Hippocampal formation (tissue), 2 donors: ENCODE measurements around the gene IWS1.
"Not testable (repeated sequence)": the region's sequence is repeated elsewhere in the genome, so short reads cannot be mapped to it uniquely, and the experiment has no call there.

Experiments used
- DNase-seq, 2 donors: peaks; one replicate each; lab custom pipeline; 2025; lab: John Stamatoyannopoulos, UW

Gene IWS1

GRCh38 chr2:127526132-127527000 lies at the start of gene IWS1:
IWS1 (minus strand) TSS chr2:127526489; CDS start chr2:127526208, 281 bp downstream.
- DNase-seq: peak; percentile 92 to 97

DNA sequence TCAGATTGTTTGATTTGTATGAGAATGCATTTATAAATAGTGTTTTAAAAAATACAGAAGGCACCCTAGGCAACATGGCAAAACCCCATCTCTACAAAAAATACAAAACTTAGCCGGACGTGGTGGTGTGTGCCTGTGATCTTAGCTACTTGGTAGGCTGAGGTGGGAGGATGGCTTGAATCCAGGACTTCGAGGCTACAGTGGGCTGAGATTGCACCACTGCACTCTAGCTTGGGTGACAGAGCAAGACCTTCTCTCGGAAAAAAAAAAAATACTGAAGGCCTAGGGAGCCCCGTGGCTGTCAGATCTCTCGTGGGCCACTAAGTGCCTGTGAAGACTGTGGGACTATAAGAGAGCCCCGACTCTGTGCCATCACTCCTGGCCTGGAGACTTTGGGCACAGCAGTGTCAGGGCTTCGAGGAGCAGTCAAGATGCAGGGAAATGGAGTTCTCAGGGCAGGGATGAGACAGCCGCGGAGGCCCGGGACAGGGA lies 49.7 kb upstream of the IWS1 start:
- no peak for DNase-seq

GRCh38 chr2:127575185-127575765 lies 49.0 kb upstream of the IWS1 start:
- no peak for DNase-seq

GRCh38 chr2:127574656-127575055 lies 48.4 kb upstream of the IWS1 start:
- DNase-seq: no peak

DNA sequence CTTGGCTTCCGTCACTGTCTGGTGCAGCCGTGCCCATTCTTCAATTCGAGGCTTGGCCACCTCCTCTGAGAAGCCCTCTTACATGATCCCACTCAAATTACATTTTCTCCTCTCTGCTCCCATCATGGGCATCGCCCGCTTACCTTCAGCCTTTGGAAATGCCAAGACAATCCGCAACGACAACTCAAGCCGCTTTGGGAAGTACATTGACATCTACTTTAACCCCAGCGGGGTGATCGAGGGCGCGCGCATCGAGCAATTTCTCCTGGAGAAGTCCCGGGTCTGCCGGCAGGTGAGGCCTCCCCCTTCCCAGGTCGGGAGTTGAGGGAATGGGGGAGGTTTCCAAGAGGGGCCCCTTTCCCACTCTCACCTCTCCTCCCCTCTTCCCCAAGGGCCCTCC lies 47.5 kb upstream of the IWS1 start:
- no peak for DNase-seq

- no peak for DNase-seq
These were observed 47.0 kb upstream of the IWS1 start for GRCh38 chr2:127573298-127573697.

- no peak for DNase-seq
These were observed 46.6 kb upstream of the IWS1 start for GRCh38 chr2:127572841-127573240.

DNA sequence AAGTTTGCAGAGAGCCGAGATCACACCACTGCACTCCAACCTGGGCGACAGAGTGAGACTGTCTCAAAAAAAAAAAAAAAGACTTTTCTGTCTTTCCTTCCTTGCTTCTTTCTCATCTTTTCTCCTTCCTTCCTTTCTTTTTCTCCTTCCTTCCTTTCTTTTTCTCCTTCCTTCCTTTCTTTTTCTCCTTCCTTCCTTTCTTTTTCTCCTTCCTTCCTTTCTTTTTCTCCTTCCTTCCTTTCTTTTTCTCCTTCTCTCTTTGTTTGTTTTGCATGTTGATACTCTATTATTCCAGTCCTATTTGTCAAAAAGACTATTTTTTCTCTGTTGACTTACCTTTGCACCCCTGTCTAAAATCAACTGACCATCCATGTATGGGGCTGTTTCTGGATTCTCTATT lies 46.1 kb upstream of the IWS1 start:
- not testable (repeated sequence) for DNase-seq

- DNase-seq: peak in 1 of 2 donors; percentile 19
These were observed 44.3 kb upstream of the IWS1 start for GRCh38 chr2:127570282-127571250.

DNA sequence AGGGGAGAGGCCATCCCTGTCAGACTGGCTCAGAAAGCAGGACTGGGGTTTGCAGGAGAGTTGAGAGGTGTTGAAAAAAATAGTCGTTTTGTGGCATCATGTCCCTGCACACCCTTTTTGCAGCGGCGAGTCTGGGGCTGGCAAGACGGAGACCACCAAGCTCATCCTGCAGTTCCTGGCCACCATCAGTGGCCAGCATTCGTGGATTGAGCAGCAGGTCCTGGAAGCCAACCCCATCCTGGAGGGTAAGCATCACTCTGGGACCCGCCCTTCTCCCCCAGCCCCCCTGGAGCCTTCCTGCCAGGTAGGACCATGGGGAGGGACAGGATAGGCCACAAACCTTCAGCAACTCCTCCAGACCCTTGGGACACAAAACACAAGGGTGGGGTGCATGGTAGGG lies 43.4 kb upstream of the IWS1 start:
- DNase-seq: no peak

DNA sequence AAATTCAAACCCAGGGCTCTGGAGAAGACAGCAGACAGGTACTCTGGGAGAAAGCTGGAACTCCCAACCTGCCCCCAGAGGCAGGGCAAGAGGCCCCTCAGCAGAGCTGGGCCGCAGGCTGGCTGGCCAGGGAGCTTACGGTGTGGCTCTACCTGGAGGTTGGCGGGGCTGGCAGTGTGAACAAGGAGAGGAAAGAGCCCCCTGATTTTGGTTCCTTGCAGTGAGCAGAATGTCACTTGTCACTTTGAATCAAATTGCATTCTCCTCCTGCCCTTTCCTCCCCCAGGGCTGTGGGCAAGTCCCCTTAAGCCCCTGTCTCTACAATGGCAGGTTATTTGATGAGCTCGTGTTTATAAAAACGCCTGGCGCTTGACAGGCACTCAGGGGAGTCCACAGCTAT lies 41.8 kb upstream of the IWS1 start:
- DNase-seq: no peak

DNA sequence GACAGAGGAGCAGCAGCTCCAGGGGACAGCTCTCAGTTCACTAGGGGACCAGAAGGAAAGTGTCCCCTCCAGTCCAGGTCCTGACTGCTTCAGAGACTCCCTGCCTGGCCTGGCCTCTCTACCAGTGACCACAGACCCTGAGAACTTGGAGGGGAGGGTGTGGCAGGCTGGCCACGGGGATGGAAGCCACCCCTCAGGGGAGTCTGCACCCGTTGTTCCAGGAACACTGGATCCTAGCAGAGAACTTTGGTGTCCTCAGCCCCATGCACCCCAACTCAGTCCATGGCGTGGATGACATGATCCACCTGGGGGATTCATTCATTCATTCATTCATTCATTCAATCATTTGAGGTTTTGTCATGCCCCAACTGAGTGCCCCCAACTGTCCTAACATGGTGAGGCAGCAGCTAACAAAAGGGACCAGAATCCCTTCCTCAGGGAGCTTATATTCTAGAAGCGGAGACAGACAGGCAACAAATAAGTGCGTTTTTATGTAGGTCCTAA lies 41.1 kb upstream of the IWS1 start:
- no peak for DNase-seq

DNA sequence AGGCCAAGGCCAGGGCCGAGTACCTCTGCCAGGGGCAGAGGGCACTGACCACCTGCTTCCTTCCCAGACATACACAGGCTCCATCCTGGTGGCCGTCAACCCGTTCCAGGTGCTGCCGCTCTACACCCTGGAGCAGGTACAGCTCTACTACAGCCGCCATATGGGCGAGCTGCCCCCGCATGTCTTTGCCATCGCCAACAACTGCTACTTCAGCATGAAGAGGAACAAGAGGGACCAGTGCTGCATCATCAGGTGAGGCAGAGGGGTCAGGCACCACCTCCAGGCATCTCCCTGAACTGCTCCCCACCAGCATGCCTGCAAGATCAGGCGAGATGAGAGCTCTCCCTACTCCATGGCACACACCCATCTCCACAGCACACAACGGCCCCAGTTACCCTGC lies 40.3 kb upstream of the IWS1 start:
- DNase-seq: no peak

GRCh38 chr2:127566139-127566417 lies 39.8 kb upstream of the IWS1 start:
- no peak for DNase-seq

GRCh38 chr2:127565261-127566138 lies 39.2 kb upstream of the IWS1 start:
- DNase-seq: no peak

- DNase-seq: no peak
These were observed 38.4 kb upstream of the IWS1 start for GRCh38 chr2:127564429-127565260.

- DNase-seq: no peak
These were observed 37.5 kb upstream of the IWS1 start for GRCh38 chr2:127563458-127564428.

- DNase-seq: no peak
These were observed 36.6 kb upstream of the IWS1 start for GRCh38 chr2:127562936-127563335.

- no peak for DNase-seq
These were observed 35.1 kb upstream of the IWS1 start for GRCh38 chr2:127561371-127561770.
